Measurements from ENCODE around the gene FRMD5.
A peak's percentile ranks its signal among the peaks of the same experiment; 100 is the strongest.

GRCh38 chr15:43903864-43904290, 291.2 kb downstream of the FRMD5 start:
- TF ChIP-seq CBX3 (IDR thresholded peaks at IDR 0.05; ENCODE audit: low read depth) (no peak), YY1 (IDR thresholded peaks at IDR 0.05; ENCODE audit: extremely low read depth, insufficient replicate concordance, low read depth, low read length) (no peak), CTCF (IDR thresholded peaks at IDR 0.05 in 2 of 3, conservative IDR thresholded peaks at IDR 0.05 in 1 of 3; ENCODE audit: borderline replicate concordance in 1 of 3, insufficient read depth in 1 of 3, low read depth in 2 of 3, low read length in 2 of 3) (peak; percentile 76 to 94 (median 82)), ATF3 (IDR thresholded peaks at IDR 0.05) (no peak), REST (IDR thresholded peaks at IDR 0.05; ENCODE audit: low read depth) (no peak), EZH2phosphoT487 (IDR thresholded peaks at IDR 0.05; ENCODE audit: borderline replicate concordance) (no peak), EZH2 (IDR thresholded peaks at IDR 0.05) (no peak), POLR2A (IDR thresholded peaks at IDR 0.05; ENCODE audit: borderline replicate concordance, extremely low read depth, insufficient read depth, insufficient read length) (no peak), SIN3A (IDR thresholded peaks at IDR 0.05; ENCODE audit: low read depth) (no peak), POLR2AphosphoS5 (IDR thresholded peaks at IDR 0.05; ENCODE audit: low read depth, low read length) (no peak)
